Stomach (tissue), 9 donors: ENCODE measurements around the gene C11orf86. TPM values are rescaled to one million over a fixed set of nuclear protein-coding genes. Genes with fewer than 3 reads are reported as not detected.

Experiments
- DNase-seq, 2 donors: peaks; one replicate each; pipeline versions ENCODE4 v3.0.0 to v3.0.0-alpha.2; 2013 to 2019
- H3K27ac ChIP-seq, 5 donors: fragments of 200-600 bp in 4 of 5; sonication (generic) in 4 of 5; one replicate each; pipeline ENCODE4 v1.5.1; 2013 to 2019; ENCODE audit warnings: mild to moderate bottlenecking in 1 of 5, moderate library complexity in 1 of 5
- H3K27me3 ChIP-seq, 3 donors: fragments of 200-600 bp; sonication (generic); one replicate each; pipeline ENCODE4 v1.5.1; 2017 to 2019; ENCODE audit warnings: mixed run types in 1 of 3
- H3K36me3 ChIP-seq, 4 donors: fragments of 200-600 bp; sonication (generic); 1 replicate in 3 of 4; 2 replicates in 1 of 4; pipeline ENCODE4 v1.5.1; 2016 to 2019
- H3K4me1 ChIP-seq, 4 donors: fragments of 200-600 bp; sonication (generic); one replicate each; pipeline ENCODE4 v1.5.1; 2016 to 2019
- H3K4me3 ChIP-seq, 4 donors: fragments of 200-600 bp; sonication (generic) in 3 of 4; one replicate each; pipeline ENCODE4 v1.5.1; 2016 to 2019; ENCODE audit warnings: mild to moderate bottlenecking in 1 of 4
- H3K9me3 ChIP-seq, 4 donors: fragments of 200-600 bp; sonication (generic); one replicate each; pipeline ENCODE4 v1.5.1; 2016 to 2019
- EP300 ChIP-seq: sonication (generic); formaldehyde crosslinking; IDR thresholded peaks from one replicate; pipeline ENCODE4 v1.6.1; 2017; ENCODE audit warnings: antibody characterized with exemption
- POLR2A ChIP-seq, 4 donors: fragments of 450-650 bp; IDR thresholded peaks; one replicate each; pipeline ENCODE4 v1.6.1; 2016; ENCODE audit warnings: antibody characterized with exemption in 4 of 4, control low read depth in 2 of 4, mild to moderate bottlenecking in 1 of 4, moderate library complexity in 1 of 4
- POLR2AphosphoS5 ChIP-seq, 3 donors: sonication (generic); formaldehyde crosslinking; IDR thresholded peaks; one replicate each; pipeline ENCODE4 v1.6.1; 2016; ENCODE audit warnings: antibody characterized with exemption in 3 of 3
- WGBS, 5 donors: extraction: QIAGEN DNeasy Blood & Tissue Kit in 3 of 5; methylation state at CpG; one replicate each; pipeline versions ENCODE4 v1.1.5 to v1.1.7; 2013 to 2018; 5-methylcytosine and 5-hydroxymethylcytosine counted together
- intact Hi-C: fragments of 100-400 bp; cut with DNase I; formaldehyde crosslinking; loops from one replicate; pipeline ENCODE4 v1.15.1; 2023; ENCODE audit warnings: low total_unique reads
- polyA plus RNA-seq, 3 donors: library from polyadenylated mRNA; stranded (reverse); fragments of 200-250 nt; gene quantifications; one replicate each; pipeline ENCODE4 v1.2.3, GENCODE V29; 2013
- total RNA-seq, 5 donors: library from RNA; depleted of rRNA; stranded (reverse); fragments of >200 nt; gene quantifications; one replicate each; pipeline versions ENCODE4 v1.1.0 to v1.2.3, GENCODE V29; 2014 to 2016
- TF ChIP-seq, protein P1 (sequence below), 7 experiments: fragments of 450-650 bp in 4 of 7; fragments of 200-600 bp in 3 of 7; sonication (generic) in 3 of 7; IDR thresholded peaks; one replicate each; pipeline ENCODE4 v1.5.1; 2016 to 2019; ENCODE audit warnings: antibody characterized with exemption in 7 of 7, control low read depth in 2 of 7, mild to moderate bottlenecking in 1 of 7
- donor health status: healthy with polysubstance abuse.
- donor health status: Bipolar disorder and iron deficiency.
- donor health status: healthy.

The C11orf86 gene
- total and polyA plus RNA-seq, 8 donors = 0.37 to 2.9 (median 1.1) TPM; not detected in 5

DNA sequence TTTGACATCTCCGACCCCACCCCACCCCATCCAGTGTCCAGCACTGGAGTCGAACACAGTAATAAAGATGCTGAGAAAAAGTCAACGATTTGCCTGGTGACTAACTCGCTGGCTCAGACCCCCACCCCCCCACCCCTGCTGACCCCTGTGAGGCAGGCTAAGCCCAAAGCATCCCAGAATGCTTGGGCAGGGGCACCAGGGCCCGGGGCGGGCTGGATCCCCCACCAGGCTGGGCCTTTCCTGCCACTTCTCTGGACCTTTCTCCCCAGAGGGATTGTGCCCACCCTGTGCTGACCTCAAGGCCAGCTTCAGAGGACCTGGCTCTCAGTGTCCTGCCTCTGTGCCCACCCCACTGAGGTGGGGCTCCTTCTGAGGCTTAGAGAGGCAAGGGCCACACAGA, 1.8 kb downstream of the C11orf86 start:
- no peaks in the 10 kb centered on the region for H3K36me3 ChIP-seq
- H3K9me3 ChIP-seq = peaks cover 7 to 20% (median 13%) of the 10 kb centered on the region in 4 donors
- H3K27me3 ChIP-seq = peaks cover 0 to 10% (median 0%) of the 10 kb centered on the region in 3 donors
- peaks cover 0 to 8% (median 4%) of the 10 kb centered on the region in 4 donors for H3K4me1 ChIP-seq
- intact Hi-C loops = no loop called here
- H3K4me3 ChIP-seq = no peak overlapping the region
- H3K27ac ChIP-seq = no peak overlapping the region
- DNase-seq = no peak
- TF ChIP-seq POLR2A (IDR thresholded peaks at IDR 0.05) (no peak), POLR2AphosphoS5 (IDR thresholded peaks at IDR 0.05) (no peak), EP300 (no peak)
- TF ChIP-seq, protein P1, sequence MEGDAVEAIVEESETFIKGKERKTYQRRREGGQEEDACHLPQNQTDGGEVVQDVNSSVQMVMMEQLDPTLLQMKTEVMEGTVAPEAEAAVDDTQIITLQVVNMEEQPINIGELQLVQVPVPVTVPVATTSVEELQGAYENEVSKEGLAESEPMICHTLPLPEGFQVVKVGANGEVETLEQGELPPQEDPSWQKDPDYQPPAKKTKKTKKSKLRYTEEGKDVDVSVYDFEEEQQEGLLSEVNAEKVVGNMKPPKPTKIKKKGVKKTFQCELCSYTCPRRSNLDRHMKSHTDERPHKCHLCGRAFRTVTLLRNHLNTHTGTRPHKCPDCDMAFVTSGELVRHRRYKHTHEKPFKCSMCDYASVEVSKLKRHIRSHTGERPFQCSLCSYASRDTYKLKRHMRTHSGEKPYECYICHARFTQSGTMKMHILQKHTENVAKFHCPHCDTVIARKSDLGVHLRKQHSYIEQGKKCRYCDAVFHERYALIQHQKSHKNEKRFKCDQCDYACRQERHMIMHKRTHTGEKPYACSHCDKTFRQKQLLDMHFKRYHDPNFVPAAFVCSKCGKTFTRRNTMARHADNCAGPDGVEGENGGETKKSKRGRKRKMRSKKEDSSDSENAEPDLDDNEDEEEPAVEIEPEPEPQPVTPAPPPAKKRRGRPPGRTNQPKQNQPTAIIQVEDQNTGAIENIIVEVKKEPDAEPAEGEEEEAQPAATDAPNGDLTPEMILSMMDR (IDR thresholded peaks at IDR 0.05) = no peak
- WGBS, 5 donors = 87 to 97% (median 91%) methylated on average over 4 to 6 of the region's 6 CpGs

DNA sequence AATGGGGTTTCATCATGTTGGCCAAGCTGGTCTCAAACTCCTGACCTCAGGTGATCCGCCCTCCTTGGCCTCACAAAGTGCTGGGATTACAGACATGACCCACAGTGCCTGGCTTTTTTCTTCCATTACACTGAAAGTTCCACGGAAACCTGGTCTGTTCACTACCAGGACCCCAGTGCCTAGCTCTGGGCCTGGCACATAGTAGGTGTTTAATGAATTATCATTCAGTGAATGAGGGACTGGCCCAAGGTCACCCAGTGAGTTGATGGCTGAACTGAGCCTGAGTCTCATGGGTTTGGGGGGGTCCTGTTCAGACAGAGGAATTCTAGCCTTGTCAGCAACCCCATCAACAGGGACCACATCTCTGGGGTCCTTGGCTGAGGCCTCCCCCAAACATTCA, 3.1 kb downstream of the C11orf86 start:
- 89 to 100% (median 92%) methylated on average over 2 of the region's 2 CpGs for WGBS, 5 donors
- TF ChIP-seq, protein P1 (IDR thresholded peaks at IDR 0.05) = no peak
- TF ChIP-seq POLR2A (IDR thresholded peaks at IDR 0.05) (no peak), POLR2AphosphoS5 (IDR thresholded peaks at IDR 0.05) (no peak), EP300 (no peak)
- DNase-seq = no peak
- Histone ChIP-seq H3K27ac (no peak overlapping the region), H3K27me3 (peaks cover 0 to 10% (median 0%) of the 10 kb centered on the region in 3 donors), H3K9me3 (peaks cover 7 to 20% (median 13%) of the 10 kb centered on the region in 4 donors), H3K36me3 (no peaks in the 10 kb centered on the region), H3K4me3 (no peak overlapping the region), H3K4me1 (peaks cover 0 to 12% (median 7%) of the 10 kb centered on the region in 4 donors)
- intact Hi-C loops = no loop called here

DNA sequence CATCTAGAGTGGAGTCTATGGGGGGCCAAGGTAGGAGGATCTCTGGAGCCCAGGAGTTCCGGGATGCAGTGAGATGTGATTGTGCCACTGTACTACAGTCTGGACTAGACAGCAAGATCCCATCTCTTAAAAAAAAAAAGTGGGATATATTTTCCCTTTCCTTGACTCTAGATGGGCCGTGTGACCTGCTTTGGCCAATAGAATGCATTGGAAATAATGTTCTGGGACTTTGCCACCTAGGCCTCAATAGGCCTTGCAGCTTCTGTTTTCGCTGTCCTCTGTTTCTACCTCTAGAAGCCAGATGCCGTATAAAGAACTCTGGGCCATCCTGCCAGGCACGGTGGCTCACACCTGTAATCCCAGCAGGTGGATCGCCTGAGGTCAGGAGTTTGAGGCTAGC, 3.6 kb downstream of the C11orf86 start:
- H3K27me3 ChIP-seq = peaks cover 0 to 10% (median 0%) of the 10 kb centered on the region in 3 donors
- H3K4me1 ChIP-seq = peaks cover 0 to 17% (median 7%) of the 10 kb centered on the region in 4 donors
- TF ChIP-seq, protein P1 (IDR thresholded peaks at IDR 0.05) = no peak
- no peak for TF ChIP-seq POLR2A (IDR thresholded peaks at IDR 0.05)
- no peak overlapping the region for H3K27ac ChIP-seq
- H3K4me3 ChIP-seq = no peak overlapping the region
- DNase-seq = no peak
- no peaks in the 10 kb centered on the region for H3K36me3 ChIP-seq
- H3K9me3 ChIP-seq = peaks cover 7 to 20% (median 13%) of the 10 kb centered on the region in 4 donors
- 91 to 97% (median 94%) methylated on average over 6 of the region's 6 CpGs for WGBS, 5 donors
- intact Hi-C loops = no loop called here

DNA sequence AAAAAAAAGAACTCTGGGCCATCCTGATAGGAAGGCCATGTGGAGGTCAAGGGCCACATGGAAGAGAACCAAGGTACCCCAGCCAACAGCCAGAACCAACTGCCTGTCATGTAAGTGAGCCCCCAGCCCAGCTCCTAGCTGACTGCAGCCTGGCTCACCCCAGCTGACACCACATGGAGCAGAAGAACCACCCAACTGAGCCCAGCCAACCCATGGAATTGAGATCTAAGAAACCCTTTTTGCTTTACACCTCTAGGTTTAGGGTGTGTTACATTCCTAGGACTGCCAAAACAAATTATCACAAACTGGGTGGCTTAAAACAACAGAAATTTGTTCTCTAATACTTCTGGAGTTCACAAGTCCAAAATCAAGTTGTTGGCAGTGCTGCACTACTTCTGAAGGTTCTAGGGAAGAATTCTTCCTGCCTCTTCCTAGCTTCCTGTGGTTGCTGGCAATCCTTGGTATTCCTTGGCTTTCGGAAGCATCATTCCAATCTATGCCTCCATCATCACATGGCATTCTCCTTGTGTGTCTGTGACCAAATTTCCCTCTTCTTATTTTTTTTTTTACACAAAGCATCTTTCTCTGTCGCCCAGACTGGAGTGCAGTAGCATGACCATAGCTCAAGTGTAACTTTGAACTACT, 4.4 kb downstream of the C11orf86 start:
- intact Hi-C loops = no loop called here
- no peak overlapping the region for H3K27ac ChIP-seq
- TF ChIP-seq POLR2A (IDR thresholded peaks at IDR 0.05) (no peak), EP300 (no peak), POLR2AphosphoS5 (IDR thresholded peaks at IDR 0.05) (no peak)
- TF ChIP-seq, protein P1 (IDR thresholded peaks at IDR 0.05) = no peak

More for the DNA sequence above, 4.4 kb downstream of the C11orf86 start:
- H3K36me3 ChIP-seq = no peaks in the 10 kb centered on the region
- peaks cover 0 to 10% (median 0%) of the 10 kb centered on the region in 3 donors for H3K27me3 ChIP-seq
- DNase-seq = no peak
- 89 to 98% (median 96%) methylated on average over 2 of the region's 2 CpGs for WGBS, 5 donors
- peaks cover 7 to 20% (median 13%) of the 10 kb centered on the region in 4 donors for H3K9me3 ChIP-seq
- peaks cover 0 to 24% (median 10%) of the 10 kb centered on the region in 4 donors for H3K4me1 ChIP-seq
- H3K4me3 ChIP-seq = no peak overlapping the region
